ENCODE data around the gene H19. TPM values are rescaled to one million over a fixed set of nuclear protein-coding genes. Genes with fewer than 3 reads are reported as not detected.

The H19 gene
- total and polyA plus RNA-seq, 2 of the 8 experiments (the other 6 are each of a cell fraction or from before 2014, with no cell fraction given): 5.2 to 10.0 TPM

DNA sequence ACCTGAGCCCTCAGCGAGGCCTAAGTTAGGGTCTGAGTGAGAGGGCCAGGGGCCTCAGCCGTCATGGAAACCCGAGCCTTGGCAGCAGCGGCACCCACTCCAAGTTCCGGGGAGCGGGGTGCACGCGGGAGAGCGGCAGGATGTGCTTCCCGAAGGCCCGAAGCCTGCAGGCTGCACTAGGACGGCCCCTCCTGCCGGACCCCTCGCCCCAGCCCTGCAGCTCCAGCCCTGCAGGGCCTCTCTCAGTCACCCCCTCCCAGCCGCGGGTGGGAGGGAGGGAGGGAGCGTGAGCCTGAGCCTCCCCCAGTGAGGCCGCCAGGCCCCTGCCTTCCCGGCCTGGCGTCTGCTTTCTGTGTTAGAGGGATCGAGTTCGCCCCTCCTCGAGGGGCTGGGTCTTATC is 27.9 kb downstream of the H19 start:
- Histone ChIP-seq H3K4ac (replicated peaks; ENCODE audit: insufficient read length, low read depth, low read length) (no peak overlapping the region), H3K79me1 (ENCODE audit: low read depth, low read length) (no peaks in the 10 kb centered on the region), H2AK5ac (ENCODE audit: low read depth, low read length) (no peak overlapping the region), H3K23me2 (ENCODE audit: low read depth, low read length) (no peaks in the 10 kb centered on the region), H3K14ac (ENCODE audit: insufficient read length) (no peak overlapping the region), H3K9ac (replicated peaks in 1 of 4; ENCODE audit: extremely low read depth in 1 of 4, low read depth in 3 of 4, low read length in 3 of 4) (no peak overlapping the region), H2BK15ac (ENCODE audit: low read length) (no peak overlapping the region), H4K20me1 (replicated peaks in 1 of 2; ENCODE audit: control insufficient read depth in 1 of 2, insufficient read depth in 2 of 2, low read length in 2 of 2) (no peaks in the 10 kb centered on the region), H3K4me1 (replicated peaks in 1 of 4; ENCODE audit: control insufficient read depth in 3 of 4, insufficient read depth in 4 of 4, low read length in 3 of 4) (no peaks in the 10 kb centered on the region), H2BK12ac (ENCODE audit: low read depth, low read length) (no peak overlapping the region), H2BK20ac (ENCODE audit: low read length) (no peak overlapping the region), H3K9me3 (ENCODE audit: insufficient read depth in 2 of 2, low read depth in 1 of 2, low read length in 1 of 2) (no peaks in the 10 kb centered on the region), H4K5ac (ENCODE audit: insufficient read length, low read depth, low read length) (no peak overlapping the region), H2BK5ac (ENCODE audit: low read depth, low read length) (no peak overlapping the region), H3K4me3 (ENCODE audit: extremely low read depth in 1 of 4, insufficient read depth in 2 of 4, low read depth in 3 of 4, low read length in 4 of 4) (no peak overlapping the region), H4K91ac (replicated peaks; ENCODE audit: insufficient read length, low read length) (no peak overlapping the region), H3K36me3 (ENCODE audit: control insufficient read depth in 2 of 4, insufficient read depth in 4 of 4, low read length in 3 of 4) (no peaks in the 10 kb centered on the region), H3K23ac (ENCODE audit: insufficient read length) (no peak overlapping the region), H3K18ac (ENCODE audit: extremely low read depth, low read length) (no peak overlapping the region), H3K27me3 (replicated peaks in 1 of 4; ENCODE audit: control insufficient read depth in 3 of 4, extremely low read depth in 1 of 4, insufficient read depth in 3 of 4, low read length in 3 of 4) (no peaks in the 10 kb centered on the region), H2BK120ac (replicated peaks; ENCODE audit: low read depth, low read length) (no peak overlapping the region), H4K8ac (ENCODE audit: extremely low read depth, insufficient read depth, low read length) (no peak overlapping the region), H3K4me2 (ENCODE audit: insufficient read depth in 1 of 2, low read depth in 2 of 2, low read length in 2 of 2) (no peak overlapping the region), H3K27ac (ENCODE audit: low read depth, low read length) (no peak overlapping the region), H3K56ac (replicated peaks; ENCODE audit: insufficient read length, low read depth, low read length) (no peak overlapping the region), H3K79me2 (ENCODE audit: control insufficient read depth in 1 of 2, insufficient read depth in 2 of 2, low read length in 2 of 2) (no peaks in the 10 kb centered on the region), H2AFZ (ENCODE audit: low read length) (no peak overlapping the region)
- ChIA-PET POLR2A (ENCODE audit: partially characterized antibody) (no interaction called here), CTCF (ENCODE audit: partially characterized antibody) (interaction anchor here (0.6 to 6.6 kb wide), 14 partner anchors 11 to 824 kb away, joined by 3 to 100 read pairs (median 3); partner anchors contain the start of gene H19)
- no CpG with 5 or more reads among the region's 23 CpGs for WGBS, 2 experiments (ENCODE audit: extremely low coverage in 1 of 2, insufficient coverage in 1 of 2, insufficient read length in 1 of 2, insufficient replicate concordance in 2 of 2, low coverage in 1 of 2, low lambda C conversion rate in 2 of 2, missing lambda C conversion rate in 1 of 2)
- FAIRE-seq (no peak), DNase-seq (ENCODE audit: low read depth in 1 of 2, low spot score in 2 of 2) (no peak)
- no peak for TF ChIP-seq ZNF274 (IDR thresholded peaks at IDR 0.05; ENCODE audit: borderline replicate concordance, extremely low read depth, low read length)
- TF ChIP-seq CBX8 (IDR thresholded peaks at IDR 0.05; ENCODE audit: borderline replicate concordance, low read depth, low read length): no peak
- no peak for TF ChIP-seq TEAD4 (IDR thresholded peaks at IDR 0.05; ENCODE audit: low read depth, low read length)
